ENCODE measurements around the gene LINC00632.

DNA sequence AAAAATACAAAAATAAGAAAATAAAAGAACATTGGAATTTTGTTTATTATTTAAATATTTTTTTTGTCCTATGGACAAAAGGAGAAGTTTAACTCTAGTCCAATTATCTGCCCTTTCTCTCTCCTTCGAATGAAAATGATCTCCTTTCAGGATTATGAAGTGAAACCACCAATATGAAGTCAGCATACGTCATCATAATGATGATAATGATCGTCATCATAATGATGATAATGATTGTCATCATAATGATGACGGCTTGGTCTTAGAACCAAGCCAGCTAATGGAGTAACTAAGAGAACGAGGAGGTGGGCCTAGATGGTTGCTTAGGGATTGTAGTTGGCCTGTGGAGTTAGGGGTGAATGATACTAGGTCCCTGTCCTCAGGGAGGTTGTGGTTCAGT, 21.9 kb upstream of the LINC00632 start:
- TF ChIP-seq, protein P1, sequence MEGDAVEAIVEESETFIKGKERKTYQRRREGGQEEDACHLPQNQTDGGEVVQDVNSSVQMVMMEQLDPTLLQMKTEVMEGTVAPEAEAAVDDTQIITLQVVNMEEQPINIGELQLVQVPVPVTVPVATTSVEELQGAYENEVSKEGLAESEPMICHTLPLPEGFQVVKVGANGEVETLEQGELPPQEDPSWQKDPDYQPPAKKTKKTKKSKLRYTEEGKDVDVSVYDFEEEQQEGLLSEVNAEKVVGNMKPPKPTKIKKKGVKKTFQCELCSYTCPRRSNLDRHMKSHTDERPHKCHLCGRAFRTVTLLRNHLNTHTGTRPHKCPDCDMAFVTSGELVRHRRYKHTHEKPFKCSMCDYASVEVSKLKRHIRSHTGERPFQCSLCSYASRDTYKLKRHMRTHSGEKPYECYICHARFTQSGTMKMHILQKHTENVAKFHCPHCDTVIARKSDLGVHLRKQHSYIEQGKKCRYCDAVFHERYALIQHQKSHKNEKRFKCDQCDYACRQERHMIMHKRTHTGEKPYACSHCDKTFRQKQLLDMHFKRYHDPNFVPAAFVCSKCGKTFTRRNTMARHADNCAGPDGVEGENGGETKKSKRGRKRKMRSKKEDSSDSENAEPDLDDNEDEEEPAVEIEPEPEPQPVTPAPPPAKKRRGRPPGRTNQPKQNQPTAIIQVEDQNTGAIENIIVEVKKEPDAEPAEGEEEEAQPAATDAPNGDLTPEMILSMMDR (IDR thresholded peaks at IDR 0.05) = no peak
- TF ChIP-seq POLR2A (IDR thresholded peaks at IDR 0.05) = no peak

Data from heart left ventricle (tissue), 13 donors.